HepG2 (cell line): ENCODE data around the gene FAM228B. TPM values are rescaled to one million over a fixed set of nuclear protein-coding genes. Genes with fewer than 3 reads are reported as not detected.

ENCODE experiments used
- AGO2 ChIP-seq: fragments of 200-400 bp; formaldehyde crosslinking; optimal IDR thresholded peaks from 2 replicates; pipeline ENCODE3; 2017; ENCODE audit warnings: mild to moderate bottlenecking, low read depth, low read length, moderate library complexity
- ATF5 ChIP-seq: sonication (generic); formaldehyde crosslinking; IDR thresholded peaks from 2 replicates; pipeline ENCODE4 v1.4.0; 2020; ENCODE audit warnings: mild to moderate bottlenecking, low read depth, missing genetic modification reagents
- ATRX ChIP-seq: sonication (generic); formaldehyde crosslinking; IDR thresholded peaks from 2 replicates; pipeline ENCODE4 v1.4.0; 2020; ENCODE audit warnings: missing genetic modification reagents, borderline replicate concordance
- FOXC1 ChIP-seq: sonication (generic); formaldehyde crosslinking; IDR thresholded peaks from 2 replicates; pipeline ENCODE4 v1.8.0; 2022; ENCODE audit warnings: mild to moderate bottlenecking, missing genetic modification reagents, borderline replicate concordance
- HES4 ChIP-seq: sonication (generic); formaldehyde crosslinking; IDR thresholded peaks from 2 replicates; pipeline ENCODE4 v1.9.0; 2021; ENCODE audit warnings: mild to moderate bottlenecking, missing genetic modification reagents, borderline replicate concordance
- HIVEP1 ChIP-seq: sonication (generic); formaldehyde crosslinking; IDR thresholded peaks from 2 replicates; pipeline ENCODE4 v1.4.0; 2020; ENCODE audit warnings: mild to moderate bottlenecking, missing genetic modification reagents
- HNF4G ChIP-seq, 2 experiments: sonication (generic) in 1 of 2; formaldehyde crosslinking in 1 of 2; IDR thresholded peaks; 2 replicates each; pipeline versions ENCODE4 v1.4.0 to v1.6.1; 2011 to 2020; ENCODE audit warnings: borderline replicate concordance in 2 of 2, low read depth in 2 of 2, mild to moderate bottlenecking in 2 of 2, low read length in 1 of 2, missing genetic modification reagents in 1 of 2, moderate library complexity in 1 of 2
- IKZF1 ChIP-seq: fragments of 450-650 bp; IDR thresholded peaks from 2 replicates; pipeline ENCODE4 v1.7.1; 2016
- MLX ChIP-seq: IDR thresholded peaks from 2 replicates; pipeline ENCODE4 v1.6.1; 2016
- NFRKB ChIP-seq: fragments of 450-650 bp; IDR thresholded peaks from 2 replicates; pipeline ENCODE4 v1.6.1; 2017
- NR0B2 ChIP-seq: sonication (generic); formaldehyde crosslinking; IDR thresholded peaks from 2 replicates; pipeline ENCODE4 v1.4.0; 2020; ENCODE audit warnings: mild to moderate bottlenecking, missing genetic modification reagents
- RBAK ChIP-seq: sonication (generic); formaldehyde crosslinking; IDR thresholded peaks from 2 replicates; pipeline ENCODE4 v1.5.1; 2020; ENCODE audit warnings: mild to moderate bottlenecking, missing genetic modification reagents
- SNRNP70 ChIP-seq: fragments of 200-400 bp; formaldehyde crosslinking; IDR thresholded peaks from 2 replicates; pipeline ENCODE4 v1.6.1; 2017; ENCODE audit warnings: mild to moderate bottlenecking, low read depth, low read length, moderate library complexity
- SP2 ChIP-seq: sonication (generic); formaldehyde crosslinking; IDR thresholded peaks from 2 replicates; pipeline ENCODE4 v1.5.1; 2020; ENCODE audit warnings: mild to moderate bottlenecking, missing genetic modification reagents
- STAG1 ChIP-seq: sonication (generic); formaldehyde crosslinking; IDR thresholded peaks from 2 replicates; pipeline ENCODE4 v1.4.0; 2020; ENCODE audit warnings: missing genetic modification reagents
- TMF1 ChIP-seq: sonication (generic); formaldehyde crosslinking; IDR thresholded peaks from 2 replicates; pipeline ENCODE4 v1.8.1; 2022; ENCODE audit warnings: low read depth, missing genetic modification reagents
- U2AF1 ChIP-seq: fragments of 200-400 bp; formaldehyde crosslinking; optimal IDR thresholded peaks from 2 replicates; pipeline ENCODE3; 2017; ENCODE audit warnings: mild to moderate bottlenecking, low read depth, low read length
- XRCC5 ChIP-seq: fragments of 200-400 bp; formaldehyde crosslinking; optimal IDR thresholded peaks from 2 replicates; pipeline ENCODE3; 2017; ENCODE audit warnings: mild to moderate bottlenecking, low read length
- ZBTB39 ChIP-seq: sonication (generic); formaldehyde crosslinking; IDR thresholded peaks from 2 replicates; pipeline ENCODE4 v1.5.0; 2020; ENCODE audit warnings: missing genetic modification reagents
- ZNF263 ChIP-seq: sonication (generic); formaldehyde crosslinking; IDR thresholded peaks from 2 replicates; pipeline ENCODE4 v1.4.0; 2020; ENCODE audit warnings: missing genetic modification reagents
- ZNF30 ChIP-seq: sonication (generic); formaldehyde crosslinking; IDR thresholded peaks from 2 replicates; pipeline ENCODE4 v1.5.0; 2020; ENCODE audit warnings: mild to moderate bottlenecking, missing genetic modification reagents
- ZNF670 ChIP-seq: sonication (generic); formaldehyde crosslinking; IDR thresholded peaks from 2 replicates; pipeline ENCODE4 v1.8.0; 2022; ENCODE audit warnings: mild to moderate bottlenecking, missing genetic modification reagents, borderline replicate concordance
- ZNF678 ChIP-seq: sonication (generic); formaldehyde crosslinking; IDR thresholded peaks from 2 replicates; pipeline ENCODE4 v1.4.0; 2020; ENCODE audit warnings: mild to moderate bottlenecking, missing genetic modification reagents
- ZNF710 ChIP-seq: sonication (generic); formaldehyde crosslinking; IDR thresholded peaks from 2 replicates; pipeline ENCODE4 v1.5.0; 2020; ENCODE audit warnings: mild to moderate bottlenecking, missing genetic modification reagents, borderline replicate concordance
- polyA plus RNA-seq, 8 experiments: library from polyadenylated mRNA; depleted of rRNA in 3 of 8; stranded (reverse) in 7 of 8; unstranded in 1 of 8; fragments of >200 nt; fragmentation: Illumina TruSeq in 4 of 8; extraction: Trizol in 4 of 8; gene quantifications; 2 replicates each; pipeline versions ENCODE4 v1.2.1 to v1.2.3, GENCODE V29; 2011 to 2016; ENCODE audit warnings: low read depth in 4 of 8, missing spikeins in 1 of 8, mixed read lengths in 1 of 8; ENCODE audit not compliant: insufficient read depth in 1 of 8
- total RNA-seq, 5 experiments: library from RNA; depleted of rRNA; stranded (reverse); fragments of >200 nt; fragmentation: Illumina TruSeq; extraction: Trizol; gene quantifications; 2 replicates each; pipeline ENCODE4 v1.2.3, GENCODE V29; 2016; ENCODE audit warnings: low read depth in 1 of 5

FAM228B gene
- total and polyA plus RNA-seq, 2 of the 13 experiments (the other 11 are each of a cell fraction or from before 2014, with no cell fraction given) = 0.79 to 1.1 TPM

GRCh38 chr2:24083567-24084385, 39.5 kb upstream of the FAM228B start (continued):
- TF ChIP-seq NR0B2 (CRISPR knock-in tag) (peak; percentile 14), U2AF1 (no peak), ZNF710 (CRISPR knock-in tag) (no peak), ZNF670 (CRISPR knock-in tag) (peak; percentile 87; the same call in 1 of the 2 replicates), ZNF678 (CRISPR knock-in tag) (0 out of 2 replicates have a peak, but pooled peaks have one; percentile 69), HES4 (peak; percentile 53; the same call in 1 of the 2 replicates), FOXC1 (CRISPR knock-in tag) (no peak), HIVEP1 (no peak), HNF4G (IDR thresholded peaks at IDR 0.05; ENCODE audit: borderline replicate concordance, low read depth, low read length) (peak; percentile 85), HNF4G (CRISPR knock-in tag; IDR thresholded peaks at IDR 0.05; ENCODE audit: borderline replicate concordance, low read depth) (peak; percentile 77), RBAK (CRISPR knock-in tag) (peak; percentile 31; the same call in 1 of the 2 replicates), ZBTB39 (CRISPR knock-in tag) (no peak), TMF1 (CRISPR knock-in tag) (no peak), ZNF30 (CRISPR knock-in tag) (peak; percentile 22; the same call in 1 of the 2 replicates), ATRX (CRISPR knock-in tag) (no peak), ATF5 (CRISPR knock-in tag) (no peak; the same call in 1 of the 2 replicates), XRCC5 (peak; percentile 66), SP2 (CRISPR knock-in tag) (no peak), AGO2 (peak; percentile 89), STAG1 (CRISPR knock-in tag) (peak; percentile 39; the same call in 1 of the 2 replicates), NFRKB (no peak), ZNF263 (CRISPR knock-in tag) (no peak; the same call in none of the 2 replicates), MLX (peak; percentile 56; the same call in 1 of the 2 replicates), SNRNP70 (no peak), IKZF1 (no peak)
